Body of pancreas (tissue), 4 donors: ENCODE data around the gene ANXA9.

Source experiments
- CTCF ChIP-seq, 7 experiments: fragments of 450-650 bp in 4 of 7; fragments of 200-600 bp in 3 of 7; sonication (generic) in 3 of 7; IDR thresholded peaks; one replicate each; pipeline ENCODE4 v1.5.1; 2016 to 2019; ENCODE audit warnings: antibody characterized with exemption in 7 of 7
- POLR2A ChIP-seq, 3 donors: fragments of 450-650 bp; IDR thresholded peaks; one replicate each; pipeline ENCODE4 v1.6.1; 2016; ENCODE audit warnings: antibody characterized with exemption in 3 of 3, mild to moderate bottlenecking in 2 of 3

GRCh38 chr1:151026460-151026859 is 44.4 kb downstream of the ANXA9 start:
- TF ChIP-seq CTCF (IDR thresholded peaks at IDR 0.05) = no peak
- no peak for TF ChIP-seq POLR2A (IDR thresholded peaks at IDR 0.05)
